Stimulated activated CD8-positive, alpha-beta memory T cell treated with anti-CD3 and anti-CD28 coated beads, Interleukin-7, amount 100 ng/mL, for 1 hour (primary cell): Measurements from ENCODE around the gene PHLDB3.

ENCODE experiments used
- DNase-seq, 2 donors: peaks; one replicate each; pipeline ENCODE4 v3.0.0-alpha.2; 2020; ENCODE audit warnings: low read depth in 2 of 2

Gene PHLDB3

GRCh38 chr19:43499042-43499441 is 5.5 kb downstream of the PHLDB3 start:
- DNase-seq: no peak

DNA sequence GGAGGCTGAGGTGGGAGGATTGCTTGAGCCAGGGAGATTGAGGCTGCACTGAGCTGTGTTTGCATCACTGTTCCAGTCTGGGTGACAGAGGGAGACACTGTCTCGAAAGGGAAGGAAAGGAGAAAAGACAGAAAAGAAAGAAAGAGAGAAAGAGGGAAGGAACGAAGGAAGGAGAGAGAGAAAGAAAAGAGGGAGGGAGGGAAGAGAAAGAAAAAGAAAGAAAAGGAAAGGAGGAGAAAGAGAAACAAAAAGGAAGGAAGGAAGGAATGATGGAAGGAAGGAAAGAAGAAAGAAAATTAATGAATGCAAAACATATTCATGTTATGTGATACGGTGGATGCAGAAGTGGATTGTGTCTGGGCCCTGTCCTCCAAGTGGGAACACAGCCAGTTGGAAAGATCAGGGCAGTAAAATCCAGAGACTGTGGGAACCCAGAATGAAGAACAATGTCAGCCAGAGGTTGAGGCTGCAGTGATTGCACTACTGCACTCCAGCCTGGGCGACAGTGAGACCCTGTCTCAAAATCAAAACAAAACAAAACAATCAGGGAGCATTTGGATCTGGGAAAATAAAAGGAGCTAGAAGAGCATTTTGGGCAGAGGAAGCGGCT is 6.2 kb downstream of the PHLDB3 start:
- DNase-seq: no peak

- no peak for DNase-seq
Measured at GRCh38 chr19:43496960-43497359, 7.6 kb downstream of the PHLDB3 start.

DNA sequence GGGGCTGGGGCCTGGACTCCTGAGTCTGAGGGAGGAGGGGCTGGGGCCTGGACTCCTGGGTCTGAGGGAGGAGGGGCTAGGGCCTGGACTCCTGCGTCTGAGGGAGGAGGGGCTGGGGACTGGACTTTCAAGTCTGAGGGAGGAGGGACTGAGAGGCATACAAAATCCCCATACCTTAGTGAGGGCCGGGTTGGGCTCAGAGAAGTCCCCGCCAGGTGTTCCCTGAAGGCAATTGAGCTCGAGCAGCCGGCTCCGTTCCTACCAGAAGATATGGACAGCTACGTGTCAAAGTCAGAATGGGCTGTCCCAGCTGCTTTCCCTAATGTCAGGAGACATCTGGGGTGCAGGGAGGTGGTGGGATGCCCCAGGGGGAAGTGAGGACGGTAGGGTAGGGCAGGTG is 9.5 kb downstream of the PHLDB3 start:
- DNase-seq: no peak

DNA sequence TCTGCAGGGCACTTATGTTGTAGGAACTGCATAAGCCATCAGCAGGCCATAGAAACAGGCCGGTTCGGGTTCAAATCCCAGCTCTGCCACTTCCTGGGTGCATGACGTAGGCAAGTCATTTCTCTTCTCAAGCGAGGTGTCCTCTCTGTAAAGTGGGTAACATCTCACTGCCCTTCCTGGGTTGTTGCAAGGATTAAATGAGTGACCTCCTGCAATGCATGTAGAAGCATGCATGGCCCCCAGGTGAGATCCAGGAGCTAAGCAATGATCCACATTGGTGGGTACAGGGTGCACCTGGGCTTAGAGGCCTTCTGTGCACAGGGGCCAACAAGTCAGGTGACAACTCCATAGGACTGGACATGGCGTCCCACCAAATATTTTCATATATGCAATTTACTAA is 13.8 kb downstream of the PHLDB3 start:
- no peak for DNase-seq

DNA sequence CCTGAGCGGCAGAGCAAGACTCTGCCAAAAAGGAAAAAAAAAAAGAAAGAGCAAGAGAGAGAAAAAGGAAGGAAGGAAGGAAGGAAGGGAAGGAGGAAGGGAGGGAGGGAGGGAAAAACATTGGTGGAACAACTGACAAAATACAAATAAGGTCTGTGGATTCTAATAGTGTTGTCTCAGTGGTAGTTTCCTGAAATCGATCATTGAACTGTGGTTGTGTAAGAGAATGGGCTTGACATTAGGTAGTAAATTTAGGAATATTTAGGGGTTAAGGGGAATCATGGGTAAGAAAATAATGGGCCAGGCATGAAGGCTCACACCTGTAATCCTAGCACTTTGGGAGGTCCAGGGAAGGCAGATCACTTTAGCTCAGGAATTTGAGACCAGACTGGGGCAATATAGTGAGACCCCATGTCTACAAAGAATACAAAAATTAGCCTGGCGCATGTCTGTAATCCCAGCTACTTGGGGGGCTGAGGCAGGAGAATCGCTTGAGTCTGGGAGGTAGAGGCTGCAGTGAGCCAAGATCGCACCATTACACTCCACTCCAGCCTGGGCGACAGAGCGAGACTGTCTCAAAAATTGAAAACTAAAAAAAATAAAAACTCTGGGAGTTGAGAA is 14.5 kb downstream of the PHLDB3 start:
- DNase-seq: no peak

GRCh38 chr19:43489310-43489709 is 15.2 kb downstream of the PHLDB3 start:
- no peak for DNase-seq

DNA sequence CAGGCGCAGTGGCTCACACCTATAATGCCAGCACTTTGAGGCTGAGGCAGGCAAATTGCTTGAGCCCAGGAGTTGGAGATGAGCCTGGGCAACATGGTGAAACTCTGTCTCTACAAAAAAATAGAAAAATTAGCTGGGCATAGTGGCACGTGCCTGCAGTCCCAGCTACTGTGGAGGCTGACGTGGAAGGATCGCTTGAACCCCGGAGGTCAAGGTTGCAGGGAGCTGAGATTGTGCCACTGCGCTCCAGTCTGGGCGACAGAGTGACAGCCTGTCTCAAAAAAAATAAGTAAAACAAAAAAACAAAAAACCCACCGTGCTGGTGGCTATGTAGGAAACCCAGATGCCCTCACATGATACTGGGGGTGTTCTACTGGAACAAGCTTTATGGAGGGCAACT is 16.4 kb downstream of the PHLDB3 start:
- DNase-seq: no peak

DNA sequence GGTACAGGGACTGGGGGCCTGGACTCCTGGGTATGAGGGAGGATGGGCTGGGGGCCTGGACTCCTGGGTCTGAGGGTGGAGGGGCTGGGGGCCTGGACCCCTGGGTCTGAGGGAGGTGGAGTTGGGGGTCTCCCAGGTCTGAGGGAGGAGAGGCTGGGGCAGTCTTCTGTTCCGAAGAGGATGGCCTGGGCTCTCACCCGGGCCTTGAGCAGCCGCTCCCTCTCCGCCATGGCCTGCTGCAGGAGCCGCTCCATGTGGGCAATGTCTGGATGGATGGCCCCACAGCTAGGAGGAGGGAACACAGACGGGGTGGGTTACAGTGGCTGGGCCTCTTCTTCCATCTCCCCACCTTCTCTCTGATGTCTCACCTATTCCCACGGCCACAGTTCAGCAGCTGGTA is 18.1 kb downstream of the PHLDB3 start:
- DNase-seq: no peak

DNA sequence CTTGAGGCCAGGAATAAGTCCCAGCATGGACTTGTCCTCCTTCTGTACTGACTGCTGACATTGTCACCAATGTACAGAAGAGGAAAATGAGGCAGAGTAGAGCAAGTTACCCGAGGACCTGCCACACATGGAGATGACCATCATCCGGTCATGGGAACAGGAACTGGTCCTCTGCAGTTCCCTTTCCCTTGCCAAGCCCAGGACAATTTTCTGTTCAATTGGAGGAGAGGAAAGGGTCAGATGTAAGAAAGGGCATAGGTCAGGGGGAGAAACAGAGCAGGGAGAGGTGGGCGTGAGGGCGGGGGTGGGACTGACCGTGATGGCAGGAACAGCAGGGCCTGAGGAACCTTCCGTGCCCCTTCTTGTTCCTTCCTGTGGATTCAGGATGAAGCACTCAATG is 18.6 kb downstream of the PHLDB3 start:
- DNase-seq: no peak

GRCh38 chr19:43483281-43483680 is 21.3 kb downstream of the PHLDB3 start:
- no peak for DNase-seq

DNA sequence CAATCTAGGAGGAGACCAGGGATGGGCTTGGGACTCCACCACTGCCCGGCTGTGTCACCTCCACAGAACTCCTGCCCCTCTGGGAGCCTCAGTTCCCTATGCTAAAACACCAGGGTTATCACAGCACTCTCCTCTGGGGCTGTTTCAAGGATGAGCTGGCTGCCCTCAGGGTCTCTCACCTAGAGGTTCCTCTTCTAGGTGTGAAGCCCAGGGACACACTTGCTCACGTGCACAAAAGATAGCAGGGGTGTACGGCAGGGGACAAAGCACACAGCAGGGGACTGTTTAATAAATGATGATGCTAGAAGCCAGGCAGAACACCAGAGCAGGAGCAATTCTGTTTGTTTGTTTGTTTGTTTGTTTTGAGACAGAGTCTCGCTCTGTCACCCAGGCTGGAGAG is 22.4 kb downstream of the PHLDB3 start:
- no peak for DNase-seq

DNA sequence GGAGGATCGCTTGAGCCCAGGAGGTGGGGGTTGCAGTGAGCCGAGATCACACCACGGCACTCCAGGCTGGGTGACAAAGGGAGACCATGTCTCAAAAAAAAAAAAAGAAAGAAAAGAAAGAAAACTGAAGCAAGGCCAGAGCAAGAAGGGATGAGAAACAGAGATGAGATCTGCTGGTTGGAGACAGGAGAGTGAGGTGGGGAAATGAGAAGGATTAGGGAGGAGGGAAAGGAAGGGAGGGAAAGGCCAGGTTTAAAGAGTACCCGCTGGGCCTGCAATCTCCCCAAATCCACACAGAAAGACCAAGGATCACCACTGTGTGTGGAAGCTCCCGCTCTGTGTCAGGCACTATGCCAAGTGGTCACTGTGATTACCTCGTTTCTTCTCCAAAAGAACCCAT is 22.8 kb downstream of the PHLDB3 start:
- no peak for DNase-seq

DNA sequence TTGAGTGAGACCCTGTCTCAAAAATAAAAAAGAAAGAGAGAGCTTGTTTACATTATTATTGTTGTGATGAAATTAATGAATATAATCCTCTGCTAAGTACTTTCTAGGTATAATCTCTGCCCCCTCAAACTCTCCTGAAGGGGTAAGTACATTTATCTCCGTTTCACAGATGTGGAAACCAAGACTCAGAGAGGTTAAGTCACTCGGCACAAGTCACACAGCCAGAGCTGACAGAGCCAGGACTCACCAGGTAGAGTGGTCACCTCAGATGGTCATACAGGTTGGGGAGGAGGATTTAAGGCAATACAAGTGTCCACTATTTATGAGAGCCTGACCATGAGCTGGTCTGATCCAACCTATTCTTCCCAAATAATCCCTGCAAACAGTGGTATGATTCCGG is 24.0 kb downstream of the PHLDB3 start:
- no peak for DNase-seq

DNA sequence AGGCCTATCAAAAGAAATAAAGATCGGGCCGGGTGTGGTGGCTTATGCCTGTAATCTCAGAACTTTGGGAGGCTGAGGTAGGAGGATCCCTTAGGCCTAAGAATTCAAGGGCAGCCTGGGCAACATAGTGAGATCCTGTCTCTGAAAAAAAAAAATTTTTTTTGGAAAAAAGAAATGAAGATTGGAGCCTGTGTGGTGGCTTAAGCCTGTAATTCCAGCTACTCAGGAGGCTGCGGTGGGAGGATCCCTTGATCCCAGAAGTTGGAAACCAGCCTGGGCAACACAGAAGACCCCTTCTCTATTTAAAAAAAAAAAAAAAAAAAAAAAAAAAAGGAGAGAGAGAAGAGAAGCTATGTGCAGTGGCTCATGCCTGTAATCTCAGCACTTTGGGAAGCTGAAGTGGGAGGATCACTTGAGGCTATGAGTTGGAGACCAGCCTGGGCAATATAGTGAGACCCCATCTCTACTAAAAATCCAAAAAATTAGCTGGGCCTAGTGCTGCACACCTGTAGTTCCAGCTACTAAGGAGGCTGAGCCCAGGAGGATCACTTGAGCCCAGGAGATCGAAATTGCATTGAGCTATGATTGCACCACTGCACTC is 24.5 kb downstream of the PHLDB3 start:
- no peak for DNase-seq

DNA sequence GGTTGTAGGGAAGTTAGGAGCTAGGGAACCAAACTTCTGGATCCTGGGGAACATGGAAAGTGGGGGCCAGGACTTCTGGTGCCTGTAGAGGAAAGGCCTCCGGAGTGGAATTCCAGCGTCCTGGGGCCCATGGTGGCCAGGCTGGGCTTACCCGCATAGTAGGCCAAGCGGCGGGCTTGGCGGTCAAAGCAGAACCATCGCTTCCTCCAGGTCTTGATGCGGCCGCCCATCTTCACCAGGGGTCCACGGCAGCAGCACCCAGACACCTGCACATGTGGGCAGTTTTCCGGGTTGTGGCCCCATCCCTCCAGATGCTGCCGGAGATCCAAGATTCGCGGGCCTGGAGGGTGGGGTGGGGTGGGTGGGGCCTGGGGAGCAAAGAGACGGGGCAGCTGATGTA is 25.3 kb downstream of the PHLDB3 start:
- no peak for DNase-seq

DNA sequence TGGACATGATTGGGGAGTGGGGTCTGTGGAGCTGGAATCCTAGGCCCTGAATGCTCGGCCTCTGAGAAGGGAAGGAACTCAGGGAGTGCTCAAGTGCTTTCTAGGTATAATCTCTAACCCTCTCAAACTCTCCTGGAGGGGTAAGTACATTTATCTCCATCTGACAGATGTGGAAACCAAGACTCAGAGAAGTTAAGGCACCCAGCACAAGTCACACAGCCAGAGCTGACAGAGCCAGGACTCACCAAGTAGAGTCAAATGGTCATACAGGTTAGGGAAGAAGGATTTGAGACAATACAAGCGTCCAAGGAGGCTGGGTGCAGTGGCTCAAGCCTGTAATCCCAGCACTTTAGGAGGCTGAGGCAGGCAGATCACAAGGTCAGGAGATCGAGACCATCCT is 26.2 kb downstream of the PHLDB3 start:
- DNase-seq: no peak

DNA sequence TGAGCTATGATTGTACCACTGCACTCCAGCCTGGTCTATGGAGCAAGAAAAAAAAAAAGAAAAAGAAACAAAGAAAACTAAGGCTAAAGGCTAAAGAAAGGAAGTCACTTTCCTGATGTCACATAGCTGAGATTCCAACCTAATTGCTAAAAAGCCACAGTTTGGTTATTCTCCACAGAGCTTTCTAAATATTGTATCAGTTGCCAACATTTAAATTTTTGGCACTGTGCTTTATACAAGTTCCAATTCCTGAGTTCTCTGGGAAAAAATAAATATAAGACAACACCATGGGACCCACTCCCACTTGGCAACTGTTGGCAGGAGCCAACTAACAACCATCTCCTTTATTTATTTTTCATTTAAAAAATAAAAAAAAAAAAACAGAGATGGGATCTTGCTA is 27.9 kb downstream of the PHLDB3 start:
- DNase-seq: no peak

DNA sequence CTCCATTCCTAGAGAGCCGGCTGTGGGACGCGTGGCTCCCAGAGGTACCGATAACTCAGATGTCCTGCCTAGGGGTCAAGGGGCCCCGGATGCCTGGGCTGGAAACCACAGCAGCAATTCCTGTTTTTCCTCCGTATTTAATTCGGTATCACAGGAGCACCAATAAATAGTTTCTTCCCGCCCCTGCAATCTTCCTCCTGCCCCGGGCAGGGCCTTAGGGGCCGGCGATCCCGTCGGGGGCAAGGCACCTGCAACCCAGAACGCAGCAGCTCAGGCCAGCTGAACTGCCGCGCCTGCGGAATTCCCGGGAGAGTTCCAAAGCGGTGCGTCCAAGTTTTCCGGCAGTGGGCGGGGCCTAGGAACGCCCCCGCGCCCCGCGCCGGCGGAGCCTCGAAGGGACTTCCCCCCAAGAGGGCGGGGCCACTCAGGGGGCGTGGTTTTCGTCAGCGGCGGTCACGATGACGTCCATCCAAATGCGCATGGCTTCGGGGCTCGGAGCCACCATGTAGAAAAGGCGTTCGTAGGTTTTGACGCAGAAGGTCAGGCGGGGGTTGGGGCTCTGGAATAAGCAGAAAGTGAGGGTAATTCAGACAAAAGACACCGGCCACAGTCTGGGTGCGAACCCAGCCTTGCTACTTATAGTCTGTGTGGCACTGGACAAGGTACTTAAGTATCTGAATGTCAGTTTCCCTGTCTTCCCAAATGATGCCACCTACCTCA is 29.4 kb downstream of the PHLDB3 start:
- DNase-seq: peak; percentile 85 to 96

DNA sequence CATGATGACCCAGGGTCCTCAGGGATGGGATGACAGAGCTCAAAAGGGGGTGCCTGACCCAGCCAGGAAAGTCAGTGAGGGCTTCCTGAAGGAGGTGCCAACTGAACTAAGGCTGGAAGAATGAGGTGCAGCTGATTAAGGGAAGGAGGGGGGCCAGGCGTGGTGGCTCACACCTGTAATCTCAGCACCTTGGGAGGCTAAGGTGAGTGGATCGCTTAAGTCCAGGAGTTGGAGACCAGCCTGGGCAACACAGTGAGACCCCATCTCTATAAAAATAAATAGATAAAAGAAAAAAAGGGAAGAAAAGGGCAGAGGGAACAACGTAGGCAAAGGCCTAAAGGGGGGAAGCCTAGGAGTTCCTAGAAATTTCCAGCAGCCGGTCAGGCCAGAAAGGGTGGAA is 30.1 kb downstream of the PHLDB3 start:
- no peak for DNase-seq

DNA sequence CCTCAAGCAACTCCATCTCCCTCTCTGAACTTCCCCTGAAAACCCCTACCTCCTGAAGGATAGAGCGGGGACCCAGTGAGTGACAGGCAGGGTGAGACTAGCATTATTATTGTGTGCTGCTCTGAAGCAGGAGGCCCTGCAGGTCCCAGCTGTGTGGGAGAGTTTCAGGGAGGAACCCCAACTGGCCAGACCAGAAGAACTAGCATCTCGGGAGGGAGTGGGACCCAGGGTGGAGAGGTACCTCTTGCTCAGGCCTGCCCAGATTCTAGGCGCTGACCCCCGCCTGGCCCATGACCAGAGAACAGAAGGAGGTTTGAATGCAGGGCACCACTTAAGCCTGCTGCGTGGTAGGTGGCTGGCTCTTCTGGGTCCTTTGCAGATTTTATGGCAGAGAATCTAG is 33.5 kb downstream of the PHLDB3 start:
- DNase-seq: no peak

DNA sequence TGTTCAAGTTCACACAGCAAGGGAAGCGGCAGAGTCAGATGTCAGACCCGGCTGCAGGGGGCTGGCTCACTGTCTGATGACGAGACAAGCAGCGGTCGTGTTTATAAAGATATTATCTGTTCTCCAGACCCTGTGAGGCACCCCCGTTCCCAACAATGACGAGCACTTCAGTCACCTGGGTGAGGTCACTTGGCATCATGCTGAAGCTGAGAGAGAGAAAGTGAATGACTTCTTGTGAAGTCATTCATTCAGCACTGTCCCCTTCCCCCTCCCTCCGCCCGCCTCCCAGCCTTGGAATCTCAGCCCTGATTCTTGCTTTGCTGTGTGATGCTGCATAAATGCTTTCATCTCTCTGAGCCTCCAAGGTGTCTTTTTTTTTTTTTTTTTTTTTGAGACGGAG is 34.3 kb downstream of the PHLDB3 start:
- DNase-seq: no peak

- no peak for DNase-seq
Measured at GRCh38 chr19:43469160-43469480, 35.4 kb downstream of the PHLDB3 start.
